ENCODE measurements around the gene ACE.
A peak's percentile ranks its signal among the peaks of the same experiment; 100 is the strongest.

Gene ACE

DNA sequence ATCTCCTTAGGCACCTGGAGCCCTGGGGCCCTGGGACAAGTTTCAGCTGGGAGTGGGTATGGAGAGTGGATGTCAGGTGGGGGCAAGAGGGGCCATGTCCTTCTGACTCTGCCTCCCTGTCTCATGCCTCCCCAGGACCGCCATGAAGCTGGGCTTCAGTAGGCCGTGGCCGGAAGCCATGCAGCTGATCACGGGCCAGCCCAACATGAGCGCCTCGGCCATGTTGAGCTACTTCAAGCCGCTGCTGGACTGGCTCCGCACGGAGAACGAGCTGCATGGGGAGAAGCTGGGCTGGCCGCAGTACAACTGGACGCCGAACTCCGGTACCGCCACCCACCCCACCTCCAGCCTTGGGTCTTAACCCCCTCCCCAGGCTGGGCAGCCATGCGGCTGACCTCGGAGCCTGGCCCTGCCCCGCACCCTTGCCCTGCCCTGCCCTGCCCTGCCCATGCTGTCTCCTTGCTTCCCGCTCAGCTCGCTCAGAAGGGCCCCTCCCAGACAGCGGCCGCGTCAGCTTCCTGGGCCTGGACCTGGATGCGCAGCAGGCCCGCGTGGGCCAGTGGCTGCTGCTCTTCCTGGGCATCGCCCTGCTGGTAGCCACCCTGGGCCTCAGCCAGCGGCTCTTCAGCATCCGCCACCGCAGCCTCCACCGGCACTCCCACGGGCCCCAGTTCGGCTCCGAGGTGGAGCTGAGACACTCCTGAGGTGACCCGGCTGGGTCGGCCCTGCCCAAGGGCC, 20.0 kb downstream of the ACE start:
- ChIA-PET POLR2A (interaction anchor here (0.7 to 1.5 kb wide), 4 partner anchors 20 to 125 kb away, joined by 3 to 4 read pairs (median 4); partner anchors contain the start of genes ACE, MAP3K3 and TACO1), CTCF (interaction anchor here (0.7 to 0.9 kb wide), 2 partner anchors 14 to 71 kb away, joined by 3 read pairs; no protein-coding TSS in a partner anchor)
- TF ChIP-seq FOXM1 (IDR thresholded peaks at IDR 0.05; ENCODE audit: borderline replicate concordance) (no peak), SUZ12 (IDR thresholded peaks at IDR 0.05) (no peak), SP1 (IDR thresholded peaks at IDR 0.05) (no peak), HDGF (IDR thresholded peaks at IDR 0.05; ENCODE audit: borderline replicate concordance) (no peak), CTBP1 (IDR thresholded peaks at IDR 0.05; ENCODE audit: borderline replicate concordance) (no peak), LEF1 (IDR thresholded peaks at IDR 0.05; ENCODE audit: borderline replicate concordance) (no peak), FOXA1 (IDR thresholded peaks at IDR 0.05) (no peak), L3MBTL2 (conservative IDR thresholded peaks at IDR 0.05) (no peak), ARNT (IDR thresholded peaks at IDR 0.05) (no peak), FOXK2 (IDR thresholded peaks at IDR 0.05) (no peak)
- TF ChIP-seq, protein P1, sequence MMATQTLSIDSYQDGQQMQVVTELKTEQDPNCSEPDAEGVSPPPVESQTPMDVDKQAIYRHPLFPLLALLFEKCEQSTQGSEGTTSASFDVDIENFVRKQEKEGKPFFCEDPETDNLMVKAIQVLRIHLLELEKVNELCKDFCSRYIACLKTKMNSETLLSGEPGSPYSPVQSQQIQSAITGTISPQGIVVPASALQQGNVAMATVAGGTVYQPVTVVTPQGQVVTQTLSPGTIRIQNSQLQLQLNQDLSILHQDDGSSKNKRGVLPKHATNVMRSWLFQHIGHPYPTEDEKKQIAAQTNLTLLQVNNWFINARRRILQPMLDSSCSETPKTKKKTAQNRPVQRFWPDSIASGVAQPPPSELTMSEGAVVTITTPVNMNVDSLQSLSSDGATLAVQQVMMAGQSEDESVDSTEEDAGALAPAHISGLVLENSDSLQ (IDR thresholded peaks at IDR 0.05) = no peak

DNA sequence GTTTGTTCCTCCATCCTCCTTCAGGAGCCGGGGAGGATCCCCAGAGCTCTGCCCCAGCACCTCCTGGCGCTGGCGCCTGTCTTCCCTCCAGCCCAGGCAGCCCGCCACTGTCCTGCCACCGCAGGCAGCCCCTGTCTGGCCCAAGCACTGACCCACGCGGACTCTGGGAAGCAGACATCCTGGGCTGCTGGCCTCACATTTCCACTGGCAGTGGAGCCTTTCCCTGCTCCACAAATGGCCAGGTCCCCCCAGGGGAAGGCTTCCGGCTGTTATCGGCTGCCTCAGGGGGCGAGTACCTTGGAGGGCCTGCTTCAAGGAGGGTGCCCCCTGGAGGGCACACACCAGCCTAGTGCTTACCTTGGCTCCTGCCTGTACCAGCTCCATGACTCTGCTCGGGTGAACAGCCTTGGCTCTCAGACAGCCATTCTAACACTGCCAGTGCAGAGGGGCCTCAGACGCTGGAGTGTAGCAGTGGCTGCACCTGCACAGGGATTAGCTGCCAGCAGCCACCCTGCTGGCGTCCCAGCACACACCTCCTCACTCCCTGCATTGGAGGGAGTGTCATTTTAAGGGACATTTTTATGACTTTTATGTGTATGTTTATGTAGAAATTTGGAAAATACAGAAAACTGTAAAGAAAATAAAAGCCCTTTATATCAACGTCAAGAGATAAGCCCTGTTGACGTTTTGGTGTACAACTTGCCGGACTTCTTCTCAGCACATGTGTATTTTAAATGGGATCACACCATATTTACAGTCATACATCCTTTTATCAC, 21.0 kb downstream of the ACE start:
- ChIA-PET POLR2A (interaction anchor here (0.7 kb wide), 1 partner anchor 109 kb away, joined by 4 read pairs; no protein-coding TSS in a partner anchor), CTCF (no interaction called here)
- DNase-seq (ENCODE audit: extremely low spot score) = peak; percentile 25
- TF ChIP-seq, protein P1 (IDR thresholded peaks at IDR 0.05) = peak; percentile 53; the same call in 1 of the 2 replicates
- no peak for TF ChIP-seq BHLHE40 (IDR thresholded peaks at IDR 0.05; ENCODE audit: borderline replicate concordance)

More for the DNA sequence above, 20.0 kb downstream of the ACE start:
- no peak for DNase-seq (ENCODE audit: extremely low spot score)

DNA sequence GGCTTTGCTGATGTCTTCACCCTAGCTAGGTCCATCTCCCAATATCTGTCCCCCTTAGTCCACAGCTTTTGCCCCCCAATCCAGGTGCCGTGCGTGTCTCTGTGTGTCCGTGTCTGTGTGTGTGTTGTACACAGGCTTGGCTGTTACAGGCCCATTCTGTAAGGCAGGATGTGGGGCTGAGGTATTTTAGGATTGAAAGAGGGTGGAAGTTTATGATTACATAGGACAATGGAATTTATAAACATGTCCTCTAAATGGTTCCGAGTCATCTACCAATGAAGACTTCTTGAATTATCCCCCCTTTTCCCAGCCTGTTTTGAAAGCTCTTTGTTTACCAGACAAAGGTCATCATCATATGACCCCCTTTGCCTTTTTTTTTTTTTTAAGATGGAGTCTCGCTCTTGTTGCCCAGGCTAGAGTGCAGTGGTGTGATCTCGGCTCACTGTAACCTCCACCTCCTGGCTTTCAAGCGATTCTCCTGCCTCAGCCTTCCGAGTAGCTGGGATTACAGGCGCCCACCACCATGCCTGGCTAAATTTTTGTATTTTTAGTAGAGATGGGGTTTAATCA, 21.9 kb downstream of the ACE start:
- no peak for DNase-seq (ENCODE audit: extremely low spot score)
- TF ChIP-seq SUZ12 (IDR thresholded peaks at IDR 0.05) (no peak), FOXM1 (IDR thresholded peaks at IDR 0.05; ENCODE audit: borderline replicate concordance) (no peak), FOXK2 (IDR thresholded peaks at IDR 0.05) (no peak), ZNF384 (IDR thresholded peaks at IDR 0.05) (no peak)
- POLR2A ChIA-PET = interaction anchor here (0.7 to 1.3 kb wide), 3 partner anchors 9 to 123 kb away, joined by 3 to 4 read pairs (median 3); partner anchors contain the start of gene MAP3K3
- CTCF ChIA-PET = no interaction called here

DNA sequence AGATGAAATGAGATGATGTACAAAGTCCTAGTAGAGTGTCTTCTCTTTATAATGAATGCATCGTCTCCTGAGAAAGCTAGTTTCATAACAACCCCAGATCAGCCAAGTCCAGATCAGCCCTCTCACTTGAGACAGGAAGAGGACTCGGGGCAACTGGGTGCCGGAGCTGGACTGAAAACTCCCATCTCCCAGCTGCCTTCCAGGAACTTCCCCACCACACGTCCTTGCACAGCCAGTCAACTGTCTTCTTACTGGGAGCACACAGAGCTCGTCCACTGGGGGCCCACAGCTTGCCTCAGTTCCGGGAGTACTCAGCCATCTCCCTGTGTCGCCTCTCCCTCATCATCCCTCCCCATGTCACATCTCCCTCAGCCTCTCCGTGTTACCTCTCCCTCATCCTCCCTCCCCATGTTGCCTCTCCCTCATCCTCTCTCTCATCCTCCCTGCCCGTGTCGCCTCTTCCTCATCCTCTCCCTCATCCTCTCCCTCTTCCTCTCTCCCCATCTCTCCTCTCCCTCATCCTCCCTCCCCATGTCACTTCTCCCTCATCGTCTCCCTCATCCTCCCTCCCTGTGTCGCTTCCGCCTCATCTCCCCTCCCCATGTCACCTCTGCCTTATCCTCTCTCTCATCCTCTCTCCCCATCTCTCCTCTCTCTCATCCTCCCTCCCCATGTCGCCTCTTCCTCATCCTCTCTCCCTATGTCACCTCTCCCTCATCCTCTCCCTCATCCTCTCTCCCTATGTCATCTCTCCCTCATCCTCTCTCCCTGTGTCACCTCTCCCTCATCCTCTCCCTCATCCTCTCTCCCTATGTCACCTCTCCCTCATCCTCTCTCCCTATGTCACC, 23.9 kb downstream of the ACE start:
- no peak for DNase-seq (ENCODE audit: extremely low spot score)
- POLR2A ChIA-PET = interaction anchor here (0.8 kb wide), 1 partner anchor 49 kb away, joined by 3 read pairs; no protein-coding TSS in a partner anchor
- TF ChIP-seq NFRKB (IDR thresholded peaks at IDR 0.05) (no peak), LEF1 (IDR thresholded peaks at IDR 0.05; ENCODE audit: borderline replicate concordance) (no peak), ZNF384 (IDR thresholded peaks at IDR 0.05) (no peak), ELF4 (IDR thresholded peaks at IDR 0.05) (no peak), TARDBP (IDR thresholded peaks at IDR 0.05) (no peak), FOXA1 (IDR thresholded peaks at IDR 0.05) (no peak), FOXM1 (IDR thresholded peaks at IDR 0.05; ENCODE audit: borderline replicate concordance) (no peak), L3MBTL2 (conservative IDR thresholded peaks at IDR 0.05) (no peak), SP1 (IDR thresholded peaks at IDR 0.05) (no peak), CTBP1 (IDR thresholded peaks at IDR 0.05; ENCODE audit: borderline replicate concordance) (no peak), ARNT (IDR thresholded peaks at IDR 0.05) (no peak), HDGF (IDR thresholded peaks at IDR 0.05; ENCODE audit: borderline replicate concordance) (no peak), SUZ12 (IDR thresholded peaks at IDR 0.05) (no peak), FOXK2 (IDR thresholded peaks at IDR 0.05) (no peak), BHLHE40 (IDR thresholded peaks at IDR 0.05; ENCODE audit: borderline replicate concordance) (no peak)
- TF ChIP-seq, protein P1 (IDR thresholded peaks at IDR 0.05) = no peak
- CTCF ChIA-PET = no interaction called here

DNA sequence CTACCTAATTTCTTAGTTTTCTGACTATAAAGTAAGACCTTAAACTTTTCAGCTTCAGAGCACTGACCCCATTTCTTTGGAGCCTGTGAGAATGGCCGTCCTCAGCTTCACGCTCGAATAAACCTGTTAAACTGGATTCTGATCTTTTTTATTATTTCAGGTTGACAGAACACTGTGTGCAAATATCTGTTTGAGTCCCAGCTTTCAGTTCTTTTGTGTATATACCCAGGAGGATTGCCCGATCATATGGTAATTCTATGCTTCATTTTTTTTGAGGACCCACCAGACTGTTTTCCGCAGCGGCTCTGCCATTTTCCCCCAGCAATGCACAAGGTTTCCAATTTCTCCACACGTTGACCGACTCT, 26.5 kb downstream of the ACE start:
- DNase-seq (ENCODE audit: extremely low spot score) = no peak
- POLR2A ChIA-PET = interaction anchor here (1.0 to 1.4 kb wide), 2 partner anchors 11 to 270 kb away, joined by 3 read pairs; partner anchors contain the start of genes CCDC47 and DDX42
- CTCF ChIA-PET = interaction anchor here (1.2 kb wide), 1 partner anchor 78 kb away, joined by 3 read pairs; no protein-coding TSS in a partner anchor
- TF ChIP-seq TARDBP (IDR thresholded peaks at IDR 0.05) (no peak), L3MBTL2 (conservative IDR thresholded peaks at IDR 0.05) (no peak), FOXM1 (IDR thresholded peaks at IDR 0.05; ENCODE audit: borderline replicate concordance) (no peak), FOXK2 (IDR thresholded peaks at IDR 0.05) (no peak), ELF4 (IDR thresholded peaks at IDR 0.05) (no peak), ZNF384 (IDR thresholded peaks at IDR 0.05) (no peak), LEF1 (IDR thresholded peaks at IDR 0.05; ENCODE audit: borderline replicate concordance) (no peak), CTBP1 (IDR thresholded peaks at IDR 0.05; ENCODE audit: borderline replicate concordance) (no peak), HDGF (IDR thresholded peaks at IDR 0.05; ENCODE audit: borderline replicate concordance) (no peak), ARNT (IDR thresholded peaks at IDR 0.05) (no peak), SP1 (IDR thresholded peaks at IDR 0.05) (no peak), BHLHE40 (IDR thresholded peaks at IDR 0.05; ENCODE audit: borderline replicate concordance) (no peak), FOXA1 (IDR thresholded peaks at IDR 0.05) (no peak), NFRKB (IDR thresholded peaks at IDR 0.05) (no peak), SUZ12 (IDR thresholded peaks at IDR 0.05) (no peak)
- TF ChIP-seq, protein P1 (IDR thresholded peaks at IDR 0.05) = no peak

Data from HEK293T (cell line).